GM13977 (cell line): ENCODE data around the gene NEURL3.
"Not testable (repeated sequence)": the region's sequence is repeated elsewhere in the genome, so short reads cannot be mapped to it uniquely, and the experiment has no call there.

Experiments
- DNase-seq: peaks from one replicate; pipeline ENCODE4 v3.0.0; 2012; ENCODE audit warnings: low spot score
- in situ Hi-C: fragments of 300-500 bp; cut with MboI; formaldehyde crosslinking; loops from one replicate; pipeline ENCODE4 v1.12.0; 2022; ENCODE audit warnings: low sequenced_read_pairs, low pct_unique_long_range_greater_than_20kb, mixed read lengths, inconsistent platforms; ENCODE audit not compliant: unreplicated experiment
- TF ChIP-seq, protein P1 (sequence below): IDR thresholded peaks from 2 replicates; pipeline ENCODE4 v1.5.1; 2012; ENCODE audit warnings: mild to moderate bottlenecking, control low read depth; ENCODE audit not compliant: insufficient read depth; ENCODE audit errors: extremely low read depth, missing control alignments

The NEURL3 gene, protein sequence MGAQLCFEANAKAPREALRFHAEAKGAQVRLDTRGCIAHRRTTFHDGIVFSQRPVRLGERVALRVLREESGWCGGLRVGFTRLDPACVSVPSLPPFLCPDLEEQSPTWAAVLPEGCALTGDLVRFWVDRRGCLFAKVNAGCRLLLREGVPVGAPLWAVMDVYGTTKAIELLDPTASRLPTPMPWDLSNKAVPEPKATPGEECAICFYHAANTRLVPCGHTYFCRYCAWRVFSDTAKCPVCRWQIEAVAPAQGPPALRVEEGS

DNA sequence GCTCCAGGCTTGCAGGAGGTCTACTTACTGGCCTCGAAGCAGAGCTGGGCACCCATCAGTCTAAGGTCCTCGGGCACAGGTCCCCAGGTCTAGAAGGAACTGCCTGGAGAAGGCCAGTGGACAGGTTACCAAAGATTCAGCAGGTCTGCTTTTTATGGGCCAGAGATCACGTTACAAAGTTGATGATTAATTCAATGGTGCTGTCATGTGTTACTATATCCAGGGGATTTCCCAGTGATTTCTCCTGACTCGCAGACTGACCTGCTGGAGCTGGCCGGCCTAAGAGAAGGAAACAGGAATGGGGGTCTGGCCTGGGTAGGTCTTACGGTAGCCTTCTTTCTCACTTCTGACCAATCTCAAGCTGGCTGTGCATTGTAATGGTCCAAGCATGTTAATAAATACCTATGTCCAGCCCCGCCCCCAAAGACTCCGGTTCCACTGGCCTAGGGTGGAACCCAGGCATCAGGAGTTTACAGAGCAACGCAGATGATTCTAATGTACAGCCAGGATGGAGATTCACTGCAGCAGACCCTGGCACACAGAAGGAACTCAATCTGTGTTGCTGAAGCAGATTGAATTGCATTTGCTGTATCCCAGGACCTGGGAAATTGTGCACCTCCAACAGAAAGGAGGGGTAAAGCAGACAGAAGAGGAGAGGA is at the start of gene NEURL3:
NEURL3 (minus strand) TSS at position 127 of the 659 bp plus-strand sequence; CDS start at position 56, 71 bp downstream.
- in situ Hi-C loops, result no loop called here
- DNase-seq, result no peak
- TF ChIP-seq, protein P1, sequence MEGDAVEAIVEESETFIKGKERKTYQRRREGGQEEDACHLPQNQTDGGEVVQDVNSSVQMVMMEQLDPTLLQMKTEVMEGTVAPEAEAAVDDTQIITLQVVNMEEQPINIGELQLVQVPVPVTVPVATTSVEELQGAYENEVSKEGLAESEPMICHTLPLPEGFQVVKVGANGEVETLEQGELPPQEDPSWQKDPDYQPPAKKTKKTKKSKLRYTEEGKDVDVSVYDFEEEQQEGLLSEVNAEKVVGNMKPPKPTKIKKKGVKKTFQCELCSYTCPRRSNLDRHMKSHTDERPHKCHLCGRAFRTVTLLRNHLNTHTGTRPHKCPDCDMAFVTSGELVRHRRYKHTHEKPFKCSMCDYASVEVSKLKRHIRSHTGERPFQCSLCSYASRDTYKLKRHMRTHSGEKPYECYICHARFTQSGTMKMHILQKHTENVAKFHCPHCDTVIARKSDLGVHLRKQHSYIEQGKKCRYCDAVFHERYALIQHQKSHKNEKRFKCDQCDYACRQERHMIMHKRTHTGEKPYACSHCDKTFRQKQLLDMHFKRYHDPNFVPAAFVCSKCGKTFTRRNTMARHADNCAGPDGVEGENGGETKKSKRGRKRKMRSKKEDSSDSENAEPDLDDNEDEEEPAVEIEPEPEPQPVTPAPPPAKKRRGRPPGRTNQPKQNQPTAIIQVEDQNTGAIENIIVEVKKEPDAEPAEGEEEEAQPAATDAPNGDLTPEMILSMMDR, result no peak

DNA sequence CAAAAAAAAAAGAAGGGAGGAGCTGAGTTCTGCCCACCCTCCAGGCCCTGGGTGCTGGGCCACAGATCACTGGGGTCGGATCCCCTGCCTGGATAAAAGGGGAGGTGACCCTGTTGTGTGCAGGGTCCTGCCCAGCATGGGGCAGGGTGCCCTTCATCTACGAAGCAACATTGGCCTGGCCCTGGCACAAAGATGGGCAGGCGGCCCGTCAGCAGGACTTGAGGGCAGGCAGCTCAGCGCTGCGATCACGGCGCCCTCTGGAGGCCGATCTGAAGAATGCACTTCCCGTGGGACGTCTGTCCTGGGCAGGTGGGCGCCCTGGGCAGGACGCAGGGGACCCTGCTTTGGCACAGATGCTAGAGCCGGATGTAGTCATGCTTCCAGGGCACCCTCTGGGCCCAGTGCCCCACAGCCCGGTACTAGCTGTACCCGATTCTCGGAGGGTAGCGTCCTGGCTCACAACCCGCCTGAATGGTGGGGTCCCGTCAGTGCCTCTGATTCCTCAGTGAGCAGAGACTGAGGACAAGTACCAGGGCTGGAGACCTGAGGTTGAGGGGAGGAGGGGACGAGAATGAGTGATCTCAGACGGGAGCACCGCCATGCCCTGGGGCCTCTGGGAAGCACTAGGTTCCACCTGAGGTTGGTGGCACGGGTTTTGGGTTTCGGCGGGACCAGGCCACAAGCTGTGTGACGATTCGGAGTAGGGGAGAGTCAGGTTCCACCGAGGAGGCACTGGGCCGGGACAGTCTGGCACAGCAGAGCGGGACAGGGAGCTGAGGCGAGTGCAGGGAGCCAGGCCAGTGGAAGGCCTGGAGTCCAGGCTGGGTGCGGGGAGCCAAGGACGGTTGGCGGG is 49.4 kb upstream of the NEURL3 start:
- in situ Hi-C loops, result no loop called here
- DNase-seq, result peak; percentile 83
- TF ChIP-seq, protein P1, result peak; percentile 94

DNA sequence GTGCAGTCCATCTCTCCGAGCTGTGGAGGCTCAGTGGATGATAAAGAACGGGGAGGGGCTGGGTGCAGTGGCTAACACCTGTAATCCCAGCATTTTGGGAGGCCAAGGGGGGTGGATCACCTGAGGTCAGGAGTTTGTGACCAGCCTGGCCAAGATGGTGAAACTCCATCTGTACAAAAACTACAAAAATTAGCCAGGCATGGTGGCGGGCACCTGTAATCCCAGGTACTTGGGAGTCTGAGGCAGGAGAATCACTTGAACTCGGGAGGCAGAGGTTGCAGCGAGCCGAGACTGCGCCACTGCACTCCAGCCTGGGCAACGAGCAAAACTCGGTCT is 48.8 kb upstream of the NEURL3 start:
- in situ Hi-C loops, DNase-seq: not testable (repeated sequence)

DNA sequence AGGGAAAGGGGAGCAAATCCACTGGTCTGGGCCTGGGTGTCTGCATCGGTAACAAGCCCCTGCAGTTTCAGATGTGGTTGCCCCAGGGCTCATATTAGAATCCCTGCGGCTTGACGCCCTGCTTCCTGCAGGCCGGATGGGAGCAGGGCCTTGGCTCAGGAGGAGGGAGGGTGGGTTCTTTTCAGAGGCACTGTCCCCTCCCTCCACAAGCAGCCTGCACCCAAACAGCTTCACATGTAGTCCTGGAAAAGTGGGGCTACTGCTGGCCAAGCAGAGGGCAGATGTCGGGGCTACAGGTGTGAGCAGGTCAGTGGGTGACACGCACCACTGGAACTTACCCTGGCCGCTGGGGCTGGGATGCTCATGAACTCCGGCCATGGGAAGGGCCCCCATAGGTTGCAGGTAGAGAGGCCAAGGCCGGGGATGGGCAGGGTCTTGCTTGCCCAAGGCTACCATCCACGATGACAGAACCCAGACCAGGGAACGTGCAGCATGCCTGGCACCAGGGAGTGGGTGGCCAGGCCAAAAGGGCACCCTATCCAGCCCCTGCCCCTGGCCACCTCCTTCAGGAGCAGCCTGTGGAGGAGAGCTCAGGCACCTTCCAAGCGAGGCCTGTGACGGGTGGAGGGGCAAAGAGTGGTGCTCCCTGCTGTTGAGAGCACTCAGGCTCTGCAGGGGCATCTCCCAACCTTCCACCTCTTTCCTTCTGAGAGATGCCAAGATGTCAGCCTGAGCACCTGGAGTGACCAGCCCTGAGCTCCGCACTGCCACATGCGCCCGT is 48.2 kb upstream of the NEURL3 start:
- DNase-seq, result peak; percentile 23
- TF ChIP-seq, protein P1, result no peak
- in situ Hi-C loops, result no loop called here

DNA sequence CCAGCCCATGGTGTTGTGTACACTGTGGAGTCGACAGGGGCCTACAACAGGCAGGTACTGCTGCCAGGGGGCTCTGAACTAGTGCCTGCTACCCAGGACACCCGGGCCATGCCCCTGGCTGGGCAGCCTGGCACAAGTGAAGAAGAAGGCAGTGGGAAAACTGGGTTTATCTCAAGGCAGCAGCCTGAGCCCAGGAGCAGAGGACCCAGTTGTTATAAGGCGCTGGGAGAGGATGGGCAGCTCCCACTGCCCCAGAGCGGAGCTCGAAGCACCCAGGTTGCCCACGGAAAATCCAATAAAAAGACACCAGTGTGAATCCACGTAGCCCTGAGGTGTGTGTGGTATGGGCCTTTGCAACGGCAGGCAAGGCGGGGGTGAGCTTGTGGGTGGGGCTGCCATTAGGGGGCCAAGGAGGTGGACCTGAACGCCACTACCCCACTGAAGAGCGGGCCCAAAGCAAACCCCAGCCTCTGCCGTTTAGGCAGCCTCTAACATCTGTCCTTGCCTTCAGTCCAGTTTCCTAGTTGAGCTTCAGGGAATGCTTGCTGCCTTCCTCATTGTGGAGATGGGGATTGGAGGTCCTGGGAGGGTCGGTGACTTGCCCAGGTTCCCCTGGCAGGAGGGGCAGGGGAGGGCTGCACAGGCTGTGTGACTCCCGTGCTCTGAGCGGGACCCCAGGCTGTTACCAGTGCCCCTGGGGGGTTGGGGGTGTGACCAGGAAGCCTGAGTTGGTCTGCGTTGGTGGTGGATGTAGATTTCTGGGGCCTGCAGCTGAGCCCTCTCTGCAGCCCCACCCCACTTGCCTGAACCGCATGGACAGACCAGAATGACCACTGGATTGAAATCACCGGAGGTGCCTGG is 47.4 kb upstream of the NEURL3 start:
- TF ChIP-seq, protein P1, result no peak

GRCh38 chr2:96551605-96552314 is 46.6 kb upstream of the NEURL3 start:
- TF ChIP-seq, protein P1, result no peak
- peak; percentile 12 for DNase-seq
- in situ Hi-C loops, result no loop called here

More for the DNA sequence above, 47.4 kb upstream of the NEURL3 start:
- in situ Hi-C loops, result no loop called here
- peak; percentile 14 for DNase-seq
